Ovary (tissue), 9 donors: ENCODE results near the gene RIC8B. TPM values are rescaled to one million over a fixed set of nuclear protein-coding genes. Genes with fewer than 3 reads are reported as not detected.

ENCODE experiments used
- DNase-seq, 5 donors: peaks; one replicate each; pipeline ENCODE4 v3.0.0-alpha.2; 2019 to 2020
- H3K27ac ChIP-seq, 2 donors: fragments of 200-600 bp; one replicate each; pipeline versions ENCODE4 v1.5.1 to v1.8.0; 2019 to 2022
- H3K27me3 ChIP-seq: fragments of 200-600 bp; one replicate; pipeline ENCODE4 v1.8.0; 2022
- H3K36me3 ChIP-seq: fragments of 200-600 bp; sonication (generic); one replicate; pipeline ENCODE4 v1.5.1; 2019
- H3K4me1 ChIP-seq: one replicate; pipeline ENCODE4 v1.8.1; 2013; ENCODE audit warnings: mild to moderate bottlenecking, moderate library complexity; ENCODE audit not compliant: insufficient read depth
- H3K4me3 ChIP-seq: fragments of 200-600 bp; sonication (generic); one replicate; pipeline ENCODE4 v1.5.1; 2017
- H3K9me3 ChIP-seq, 2 donors: fragments of 200-600 bp in 1 of 2; sonication (generic) in 1 of 2; one replicate each; pipeline versions ENCODE4 v1.5.1 to v1.8.1; 2013 to 2019; ENCODE audit warnings: mild to moderate bottlenecking in 1 of 2, moderate library complexity in 1 of 2
- CTCF ChIP-seq, 3 donors: fragments of 450-650 bp in 2 of 3; fragments of 200-600 bp in 1 of 3; IDR thresholded peaks; one replicate each; pipeline versions ENCODE4 v1.5.1 to v1.8.0; 2016 to 2022; ENCODE audit warnings: antibody characterized with exemption in 3 of 3, mild to moderate bottlenecking in 1 of 3
- EP300 ChIP-seq: sonication (generic); formaldehyde crosslinking; IDR thresholded peaks from one replicate; pipeline ENCODE4 v1.6.1; 2017; ENCODE audit warnings: antibody characterized with exemption
- POLR2A ChIP-seq: fragments of 450-650 bp; IDR thresholded peaks from one replicate; pipeline ENCODE4 v1.6.1; 2017; ENCODE audit warnings: antibody characterized with exemption, mild to moderate bottlenecking, moderate library complexity
- WGBS, 3 donors: extraction: QIAGEN DNeasy Blood & Tissue Kit in 1 of 3; methylation state at CpG; one replicate each; pipeline versions ENCODE4 v1.1.5 to v1.1.7; 2013 to 2017; 5-methylcytosine and 5-hydroxymethylcytosine counted together
- intact Hi-C, 4 donors: fragments of 100-400 bp; cut with DNase I; formaldehyde crosslinking; loops; one replicate each; pipeline versions ENCODE4 v1.11.0 to v1.15.1; 2022 to 2023
- polyA plus RNA-seq, 2 donors: library from polyadenylated mRNA; stranded (reverse); fragments of 200-250 nt in 1 of 2; fragments of 350-450 nt in 1 of 2; fragmentation: Illumina TruSeq in 1 of 2; extraction: RNeasy Lipid Tissue Mini Kit (QIAGEN cat#74804) in 1 of 2; gene quantifications; one replicate each; pipeline ENCODE4 v1.2.3, GENCODE V29; 2013 to 2014
- total RNA-seq, 7 donors: library from RNA; depleted of rRNA in 2 of 7; stranded (reverse); fragments of >200 nt in 2 of 7; fragmentation: NEBNext Ultra II Directional in 3 of 7; extraction: Animal tissue kit (Norgen Biotek cat#: 25700) in 3 of 7; gene quantifications; one replicate each; pipeline versions ENCODE4 v1.1.0 to v1.2.4, GENCODE V29; 2016 to 2023
- donor health status: DM: no; HTN: no; CAD: no; lungs with moderate emphysema.
- donor health status: DM: no; HTN: no; CAD: no.
- donor health status: Bipolar disorder and iron deficiency.
- donor health status: DM: yes; HTN: yes; CAD: no.
- donor health status: DM: no; HTN: no; CAD: no.
- donor health status: DM: yes; HTN: yes; CAD: no.

RIC8B gene
- total and polyA plus RNA-seq, 9 donors = 6.9 to 26.7 (median 16.3) TPM

DNA sequence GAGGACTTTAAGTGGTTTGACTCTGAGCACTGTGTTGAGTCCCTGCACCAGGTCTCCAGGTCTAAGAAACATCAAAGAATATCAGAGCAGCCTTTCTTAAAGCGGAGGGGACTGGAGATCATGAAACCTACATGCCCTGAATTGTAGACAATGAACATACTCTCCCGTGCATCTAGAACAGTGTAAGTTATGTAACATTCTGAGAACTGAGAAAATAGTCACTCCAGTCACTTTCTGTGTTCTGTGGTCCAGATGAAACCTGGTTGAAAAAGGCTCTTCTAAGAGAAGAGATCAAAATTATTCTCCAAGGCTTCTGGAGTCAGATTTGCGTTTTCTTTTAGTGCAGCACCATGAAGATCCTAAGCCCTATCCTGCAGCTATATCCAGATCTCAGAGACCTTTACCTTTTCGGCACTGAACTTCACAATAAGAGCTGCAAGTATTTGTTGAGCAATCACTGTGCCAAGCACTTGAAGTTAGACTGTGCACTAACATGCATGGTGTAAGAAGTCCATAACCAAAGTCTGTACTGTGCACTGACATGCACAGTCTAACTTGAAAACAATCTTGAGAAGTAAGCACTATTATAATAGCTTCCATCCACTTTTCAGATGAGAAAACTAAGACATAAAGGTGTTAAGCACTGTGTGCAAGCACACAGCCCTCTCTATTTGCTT lies 115.6 kb downstream of the RIC8B start:
- H3K27ac ChIP-seq = no peak overlapping the region
- no peaks in the 10 kb centered on the region for H3K27me3 ChIP-seq
- no peak for DNase-seq
- no peaks in the 10 kb centered on the region for H3K4me1 ChIP-seq
- TF ChIP-seq POLR2A (no peak), CTCF (IDR thresholded peaks at IDR 0.05) (no peak), EP300 (no peak)
- intact Hi-C loops = no loop called here
- 84 to 89% (median 87%) methylated on average over 4 of the region's 4 CpGs for WGBS, 3 donors
- H3K36me3 ChIP-seq = no peaks in the 10 kb centered on the region
- no peak overlapping the region for H3K4me3 ChIP-seq
- no peaks in the 10 kb centered on the region for H3K9me3 ChIP-seq

GRCh38 chr12:106892075-106892474 lies 117.6 kb downstream of the RIC8B start:
- intact Hi-C loops = no loop called here
- Histone ChIP-seq H3K4me1 (no peaks in the 10 kb centered on the region), H3K27ac (no peak overlapping the region), H3K9me3 (no peaks in the 10 kb centered on the region), H3K4me3 (no peak overlapping the region), H3K36me3 (no peaks in the 10 kb centered on the region), H3K27me3 (no peaks in the 10 kb centered on the region)
- WGBS, 3 donors = 58 to 73% (median 60%) methylated on average over 1 of the region's 1 CpG
- no peak for TF ChIP-seq CTCF (IDR thresholded peaks at IDR 0.05)
- TF ChIP-seq EP300 = no peak
- TF ChIP-seq POLR2A = no peak
- DNase-seq = no peak

DNA sequence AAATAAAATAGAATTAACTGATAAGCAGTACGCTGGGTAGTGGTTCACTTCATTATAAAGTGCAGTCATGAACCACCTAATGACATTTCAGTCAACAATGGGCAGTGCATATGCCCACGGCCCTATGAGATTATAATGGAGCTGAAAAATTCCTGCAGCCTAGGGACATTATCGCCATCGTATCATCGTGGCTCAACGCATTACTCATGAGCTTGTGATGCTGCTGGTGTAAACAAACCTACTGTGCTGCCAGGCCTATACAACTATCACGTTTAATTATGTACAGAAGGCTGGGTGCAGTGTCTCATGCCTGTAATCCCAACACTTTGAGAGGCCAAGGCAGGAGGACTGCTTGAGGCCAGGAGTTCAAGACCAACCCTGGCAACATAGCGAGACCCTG lies 119.0 kb downstream of the RIC8B start:
- DNase-seq = no peak
- intact Hi-C loops = no loop called here
- 85 to 93% (median 89%) methylated on average over 8 of the region's 8 CpGs for WGBS, 3 donors
- no peak overlapping the region for H3K4me3 ChIP-seq
- H3K27me3 ChIP-seq = no peaks in the 10 kb centered on the region
- H3K27ac ChIP-seq = no peak overlapping the region
- no peak for TF ChIP-seq EP300
- TF ChIP-seq POLR2A = no peak
- TF ChIP-seq CTCF (IDR thresholded peaks at IDR 0.05) = no peak
- no peaks in the 10 kb centered on the region for H3K36me3 ChIP-seq
- no peaks in the 10 kb centered on the region for H3K9me3 ChIP-seq
- H3K4me1 ChIP-seq = no peaks in the 10 kb centered on the region

GRCh38 chr12:106894774-106895173 lies 120.3 kb downstream of the RIC8B start:
- TF ChIP-seq CTCF (IDR thresholded peaks at IDR 0.05) (no peak), POLR2A (no peak), EP300 (no peak)
- DNase-seq = no peak
- Histone ChIP-seq H3K36me3 (no peaks in the 10 kb centered on the region), H3K27ac (no peak overlapping the region), H3K4me3 (no peak overlapping the region), H3K4me1 (no peaks in the 10 kb centered on the region), H3K9me3 (no peaks in the 10 kb centered on the region), H3K27me3 (no peaks in the 10 kb centered on the region)
- intact Hi-C loops = no loop called here
- 83 to 87% (median 83%) methylated on average over 1 of the region's 1 CpG for WGBS, 3 donors
